NCI-H2171 (cell line): Measurements from ENCODE around the gene PIGN.
"Not testable (repeated sequence)": the region's sequence is repeated elsewhere in the genome, so short reads cannot be mapped to it uniquely, and the experiment has no call there.

Experiments used
- DNase-seq: peaks from one replicate; lab custom pipeline; 2025; lab: John Stamatoyannopoulos, UW

Gene PIGN

GRCh38 chr18:62182220-62182619 is 4.6 kb downstream of the PIGN start:
- DNase-seq = no peak

DNA sequence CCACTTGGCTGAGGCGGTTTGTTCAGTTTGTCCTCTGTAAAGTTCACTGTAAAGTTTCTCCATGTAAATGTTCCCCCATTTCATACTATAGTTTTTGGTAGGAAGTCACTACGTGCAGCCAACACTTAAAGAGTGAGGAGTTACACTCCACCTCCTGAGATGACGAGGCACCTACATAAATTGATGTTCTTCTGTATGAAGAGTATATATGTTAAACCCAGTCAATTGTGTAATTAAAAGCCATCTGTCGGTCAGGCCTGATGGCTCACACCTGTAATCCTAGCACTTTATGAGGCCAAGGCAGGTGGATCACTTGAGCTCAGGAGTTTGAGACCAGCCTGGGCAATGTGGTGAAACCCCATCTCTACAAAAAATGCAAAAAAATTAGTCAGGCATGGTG is 7.6 kb downstream of the PIGN start:
- peak; percentile 6 for DNase-seq

DNA sequence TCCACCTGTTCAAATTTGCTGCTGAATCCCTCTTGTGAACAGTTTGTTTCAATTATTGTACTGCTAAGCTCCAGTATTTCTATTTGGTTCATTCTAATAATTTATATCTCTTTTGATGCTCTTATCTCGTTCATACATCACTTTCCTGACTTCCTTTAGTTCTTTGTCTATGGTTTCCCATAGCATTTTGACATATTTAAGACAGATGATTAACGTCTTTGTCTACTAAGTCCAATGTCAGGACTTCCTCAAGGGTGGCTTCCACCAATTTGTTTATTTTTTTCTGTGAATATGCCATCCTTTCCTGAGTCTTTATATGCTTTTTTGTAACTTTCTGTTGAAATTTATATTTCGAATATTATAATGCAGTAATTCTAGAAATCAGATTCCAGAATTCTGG is 9.6 kb downstream of the PIGN start:
- no peak for DNase-seq

DNA sequence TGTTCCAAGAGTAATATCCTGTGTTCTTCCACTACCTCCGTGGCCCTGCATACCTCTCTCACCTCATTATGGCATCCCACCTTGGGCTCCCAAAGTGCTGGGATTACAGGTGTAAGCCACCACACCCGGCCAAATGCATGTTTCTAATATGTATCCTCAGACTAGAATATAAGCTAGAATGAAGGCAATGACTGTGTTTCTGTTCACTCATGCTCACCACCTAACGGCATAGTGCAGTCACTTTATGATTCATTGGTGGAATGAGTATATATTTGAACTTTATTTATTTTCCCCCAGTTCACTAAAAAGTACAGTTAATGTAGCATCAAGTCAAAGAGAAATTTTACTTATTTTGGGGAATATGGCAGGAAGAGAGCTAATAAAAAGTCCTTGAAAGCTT is 11.3 kb downstream of the PIGN start:
- DNase-seq = no peak

DNA sequence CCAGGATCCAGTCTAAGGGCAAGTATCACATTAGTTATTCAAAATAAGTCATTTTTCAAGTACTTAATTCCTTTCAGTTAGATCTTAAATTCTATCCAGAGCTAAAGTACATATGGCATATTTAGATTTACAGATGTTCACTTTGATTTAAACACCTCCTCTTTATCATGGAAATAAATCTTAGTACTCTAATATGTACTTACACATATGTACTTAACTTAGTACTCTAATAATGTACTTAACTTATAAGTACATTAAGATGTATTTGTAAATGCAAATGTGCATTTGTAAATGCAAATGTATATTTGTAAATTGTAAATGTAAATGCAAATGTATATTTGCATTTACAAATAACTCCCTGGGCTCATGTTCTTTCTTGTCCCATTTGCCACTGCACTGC is 14.6 kb downstream of the PIGN start:
- DNase-seq = no peak

GRCh38 chr18:62170857-62171256 is 16.0 kb downstream of the PIGN start:
- DNase-seq = no peak

DNA sequence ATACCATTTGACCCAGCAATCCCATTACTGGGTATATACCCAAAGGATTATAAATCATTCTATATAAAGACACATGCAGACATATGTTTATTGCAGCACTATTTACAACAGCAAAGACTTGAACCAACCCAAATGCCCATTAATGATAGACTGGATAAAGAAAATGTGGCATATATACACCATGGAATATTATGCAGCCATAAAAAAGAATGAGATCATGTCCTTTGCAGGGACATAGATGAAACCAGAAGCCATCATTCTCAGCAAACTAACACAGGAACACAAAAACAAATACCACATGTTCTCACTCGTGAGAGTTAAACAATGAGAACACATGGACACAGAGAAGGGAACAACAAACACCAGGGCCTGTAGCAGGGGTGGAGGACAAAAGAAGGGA is 20.3 kb downstream of the PIGN start:
- not testable (repeated sequence) for DNase-seq

GRCh38 chr18:62165583-62165982 is 21.3 kb downstream of the PIGN start:
- DNase-seq = no peak

DNA sequence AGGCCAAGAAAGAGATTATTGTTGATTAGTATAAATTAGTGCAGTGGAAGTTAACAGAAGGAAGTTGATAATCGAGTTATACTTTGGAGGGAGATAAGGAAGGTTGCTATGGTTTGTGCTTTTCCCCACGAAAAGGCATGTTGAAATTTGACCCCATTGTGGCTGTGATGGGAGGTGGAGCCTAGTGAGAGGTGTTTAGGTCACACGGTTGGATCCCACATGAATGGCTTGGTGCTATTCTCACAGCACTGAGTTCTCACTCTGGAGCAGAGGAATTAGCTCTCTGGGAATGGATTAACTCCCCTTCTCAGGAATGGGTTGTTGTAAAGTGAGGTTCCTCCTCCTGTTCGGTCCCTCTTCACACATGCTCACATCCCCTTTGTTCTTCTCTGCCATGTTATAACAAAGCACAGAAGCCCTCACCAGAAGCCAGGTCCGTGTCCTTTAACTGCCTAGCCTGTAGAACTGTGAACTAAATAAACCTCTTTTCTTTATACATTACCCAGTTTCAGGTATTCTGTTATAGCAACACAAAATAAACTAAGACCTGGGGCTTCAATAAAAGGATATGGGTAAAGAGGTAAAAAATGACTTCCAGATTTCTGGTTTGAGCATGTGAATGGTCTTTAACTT is 21.9 kb downstream of the PIGN start:
- DNase-seq = no peak

- no peak for DNase-seq
These were observed 22.5 kb downstream of the PIGN start for GRCh38 chr18:62164310-62164709.

DNA sequence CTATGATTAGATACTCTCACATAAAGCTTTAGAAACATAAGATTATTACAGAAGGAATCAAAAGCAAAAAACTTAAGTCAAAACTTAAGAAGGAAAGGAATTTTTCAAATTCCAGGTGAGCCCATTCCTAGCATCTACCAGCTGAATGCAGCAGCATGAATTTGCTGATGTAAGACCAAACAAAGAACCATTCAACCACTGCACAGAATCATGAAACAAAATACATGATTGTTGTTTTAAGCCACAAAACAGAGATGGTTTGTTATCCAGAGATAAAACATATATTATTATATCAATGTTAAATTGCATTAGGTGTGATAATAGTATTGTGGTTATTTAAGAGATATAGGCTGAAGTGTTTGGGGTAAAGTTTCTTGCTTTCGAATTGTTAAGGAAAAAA is 29.0 kb downstream of the PIGN start:
- no peak for DNase-seq

GRCh38 chr18:62152844-62153243 is 34.0 kb downstream of the PIGN start:
- no peak for DNase-seq

DNA sequence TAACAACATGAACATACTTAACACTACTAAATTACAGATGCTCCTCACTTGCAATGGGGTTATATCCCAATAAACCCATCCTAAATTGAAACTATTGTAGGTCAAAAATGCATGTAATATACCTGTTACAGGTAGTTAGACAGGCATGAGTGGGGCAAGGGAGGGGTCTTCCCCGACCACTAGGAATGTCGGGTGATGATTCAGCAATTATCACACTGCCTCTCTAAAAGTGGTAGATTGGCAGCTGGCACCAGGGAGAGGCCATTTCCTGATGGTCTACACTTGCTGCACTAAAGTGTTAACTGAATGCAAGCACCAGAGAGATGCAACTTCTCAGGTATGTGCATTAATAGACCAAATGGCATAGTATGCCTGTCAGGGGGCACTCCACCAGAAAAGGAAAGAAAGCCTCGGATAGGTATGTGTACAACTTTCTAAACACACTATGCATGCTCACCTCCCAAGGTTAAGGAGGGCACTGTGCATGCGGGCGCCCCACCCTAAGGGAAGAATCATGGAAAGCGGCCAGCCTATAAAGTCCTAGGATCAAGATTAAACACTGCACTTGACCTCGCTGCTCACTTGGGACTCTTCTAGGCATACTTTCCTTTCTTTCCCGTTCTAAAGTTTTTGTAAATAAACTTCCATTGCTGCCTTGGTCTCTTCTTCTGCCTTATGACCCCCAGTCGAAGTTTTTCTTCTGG is 35.6 kb downstream of the PIGN start:
- DNase-seq = no peak

DNA sequence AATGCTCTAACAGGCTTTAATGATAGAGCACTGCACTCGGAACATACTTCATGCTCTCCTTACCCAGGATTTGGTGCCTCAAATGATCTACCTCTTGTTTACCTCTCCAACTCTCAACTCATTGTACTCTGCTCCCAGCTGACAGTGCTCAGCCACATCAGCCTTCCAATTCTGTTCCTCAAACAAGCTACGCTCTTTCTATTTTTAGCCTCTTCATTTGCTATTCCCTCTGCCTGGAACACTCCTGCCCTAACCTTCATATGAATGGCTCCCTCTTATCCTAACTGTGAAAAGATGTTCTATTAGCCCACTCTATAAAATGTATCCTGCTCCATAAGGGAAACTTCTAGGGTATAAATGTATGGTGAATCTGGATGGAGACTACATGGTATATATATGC is 42.5 kb downstream of the PIGN start:
- DNase-seq = no peak

DNA sequence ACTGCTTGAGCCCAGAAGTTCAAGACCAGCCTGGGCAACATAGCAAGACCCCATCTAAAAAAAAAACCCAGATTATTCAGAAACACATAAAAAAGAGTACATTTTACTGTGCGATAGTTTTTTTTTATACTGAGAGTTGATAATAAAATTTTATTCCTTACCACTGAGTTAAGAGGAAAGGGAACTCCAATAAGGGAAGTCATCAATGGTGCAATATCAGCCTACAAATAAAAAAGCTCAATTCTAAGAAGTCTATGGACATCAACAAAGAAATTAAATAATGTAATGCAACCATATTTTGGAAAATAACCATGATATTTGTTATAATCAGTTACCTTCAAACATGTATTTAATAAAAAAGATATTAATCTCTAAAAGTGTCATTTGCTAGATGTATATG is 46.6 kb downstream of the PIGN start:
- no peak for DNase-seq

GRCh38 chr18:62138461-62139235 is 48.2 kb downstream of the PIGN start:
- no peak for DNase-seq

DNA sequence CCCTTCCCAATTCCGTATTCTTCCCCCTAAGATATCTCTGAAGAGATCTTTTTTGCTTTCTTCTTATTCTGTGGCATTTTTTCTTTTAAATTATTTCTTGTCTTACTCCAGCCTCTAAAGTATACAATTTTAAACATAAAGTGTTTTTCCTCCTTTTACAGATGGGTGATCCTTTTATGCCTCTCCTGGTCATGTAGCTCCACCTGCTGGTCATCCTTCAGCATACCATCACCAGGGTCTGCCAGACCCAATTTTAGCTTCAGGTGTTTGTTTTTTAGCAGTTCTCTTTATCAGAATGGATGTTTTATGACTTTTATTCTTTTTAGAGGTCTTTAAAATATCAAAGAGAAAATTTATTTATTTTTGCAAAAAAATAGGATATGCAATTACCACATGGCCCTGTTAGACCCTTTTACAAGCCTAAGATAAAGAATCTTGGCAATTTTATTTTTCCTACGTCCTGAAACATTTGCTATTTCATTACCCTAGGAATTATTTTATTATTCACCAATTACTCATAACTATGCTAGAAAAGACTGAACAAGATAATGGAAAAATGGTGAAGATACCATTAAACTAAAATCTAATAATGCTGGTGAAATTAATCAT is 55.5 kb downstream of the PIGN start:
- DNase-seq = peak; percentile 32

DNA sequence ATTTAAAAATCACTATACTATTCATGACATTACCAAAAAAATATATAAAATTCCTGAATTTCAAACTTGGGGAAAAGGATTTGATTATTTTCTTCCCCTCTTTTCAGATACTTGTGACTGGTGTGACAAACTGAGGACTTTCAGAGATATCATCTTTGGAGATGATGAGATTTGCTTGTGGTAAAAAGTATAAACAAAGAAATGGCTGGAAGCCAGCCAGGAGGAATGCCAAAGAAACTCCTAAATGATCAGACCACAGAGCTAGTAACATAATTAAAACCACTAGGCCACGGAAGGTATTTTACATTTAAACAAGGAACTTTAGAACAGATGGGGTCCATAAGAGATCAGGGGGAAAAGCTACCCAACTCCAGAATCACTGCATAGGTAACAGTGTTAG is 58.7 kb downstream of the PIGN start:
- no peak for DNase-seq

DNA sequence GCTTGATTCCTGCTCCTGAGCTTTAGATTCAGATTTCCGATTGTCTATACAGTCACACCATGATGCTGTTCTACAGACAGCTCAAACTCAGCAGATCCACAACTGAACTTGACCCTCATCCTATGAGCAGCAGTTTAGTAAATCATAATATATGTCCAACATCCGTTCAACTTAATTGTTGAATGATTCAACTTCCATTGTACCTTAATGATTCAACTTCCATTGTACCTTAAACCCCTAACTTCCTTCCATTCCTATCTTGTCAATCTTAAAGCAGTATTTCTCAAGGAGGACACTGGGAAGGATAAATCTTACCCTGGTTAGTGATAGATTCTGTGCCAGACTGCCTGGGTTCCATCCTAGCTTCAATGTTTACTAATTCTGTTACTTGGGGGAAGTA is 60.1 kb downstream of the PIGN start:
- no peak for DNase-seq

GRCh38 chr18:62125702-62126101 is 61.2 kb downstream of the PIGN start:
- DNase-seq = no peak

GRCh38 chr18:62122330-62122729 is 64.5 kb downstream of the PIGN start:
- DNase-seq = no peak

DNA sequence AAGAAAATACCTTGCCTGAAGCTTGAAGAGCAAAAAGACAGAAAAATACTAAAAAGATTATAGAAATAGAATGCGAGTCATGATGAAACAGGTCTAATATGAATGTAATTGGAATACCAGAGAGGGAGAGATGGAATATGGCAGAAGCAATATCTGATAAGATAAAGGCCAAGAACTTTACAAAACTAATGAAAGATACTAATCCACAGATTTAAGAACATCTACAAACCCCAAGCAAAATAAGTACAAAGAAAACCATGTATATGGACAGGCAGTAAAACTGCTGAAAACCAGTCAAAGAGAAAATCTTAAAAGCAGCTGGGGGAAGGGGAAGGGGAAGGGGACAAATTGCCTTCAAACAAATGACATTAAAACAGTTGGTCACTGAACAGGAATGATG is 67.0 kb downstream of the PIGN start:
- DNase-seq = no peak

DNA sequence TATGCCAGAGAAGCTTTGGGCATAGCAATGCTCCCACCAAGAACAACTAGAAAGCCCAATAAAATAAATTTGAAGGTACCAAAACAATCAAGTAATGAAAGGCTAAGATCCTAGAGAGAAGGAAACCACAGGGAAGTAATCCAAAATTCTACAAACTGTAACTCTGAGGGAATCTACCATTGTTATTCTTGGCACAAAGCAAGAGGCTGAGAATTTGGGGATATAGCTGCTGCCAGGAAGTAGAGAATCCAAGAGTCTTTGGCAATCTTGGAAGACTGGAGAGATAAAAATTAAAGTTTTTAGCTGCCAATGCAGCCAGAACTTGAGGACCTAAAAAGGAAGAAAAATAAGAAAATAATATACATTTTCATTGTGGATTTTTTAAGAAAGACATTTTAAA is 68.5 kb downstream of the PIGN start:
- no peak for DNase-seq
